Adrenal gland (tissue), 5 donors: ENCODE data around the gene ADAM15.

Experiments used
- CTCF ChIP-seq, 6 experiments: fragments of 450-650 bp in 4 of 6; fragments of 200-600 bp in 2 of 6; sonication (generic) in 1 of 6; IDR thresholded peaks; 1 replicate in 5 of 6; 2 replicates in 1 of 6; pipeline versions ENCODE4 v1.5.1 to v1.8.0; 2016 to 2021; ENCODE audit warnings: antibody characterized with exemption in 6 of 6, mild to moderate bottlenecking in 2 of 6, moderate library complexity in 1 of 6
- POLR2A ChIP-seq, 2 donors: fragments of 450-650 bp; IDR thresholded peaks; one replicate each; pipeline ENCODE4 v1.6.1; 2017; ENCODE audit warnings: antibody characterized with exemption in 2 of 2, mild to moderate bottlenecking in 2 of 2, moderate library complexity in 1 of 2
- donor health status: DM: no; HTN: no; CAD: no.

DNA sequence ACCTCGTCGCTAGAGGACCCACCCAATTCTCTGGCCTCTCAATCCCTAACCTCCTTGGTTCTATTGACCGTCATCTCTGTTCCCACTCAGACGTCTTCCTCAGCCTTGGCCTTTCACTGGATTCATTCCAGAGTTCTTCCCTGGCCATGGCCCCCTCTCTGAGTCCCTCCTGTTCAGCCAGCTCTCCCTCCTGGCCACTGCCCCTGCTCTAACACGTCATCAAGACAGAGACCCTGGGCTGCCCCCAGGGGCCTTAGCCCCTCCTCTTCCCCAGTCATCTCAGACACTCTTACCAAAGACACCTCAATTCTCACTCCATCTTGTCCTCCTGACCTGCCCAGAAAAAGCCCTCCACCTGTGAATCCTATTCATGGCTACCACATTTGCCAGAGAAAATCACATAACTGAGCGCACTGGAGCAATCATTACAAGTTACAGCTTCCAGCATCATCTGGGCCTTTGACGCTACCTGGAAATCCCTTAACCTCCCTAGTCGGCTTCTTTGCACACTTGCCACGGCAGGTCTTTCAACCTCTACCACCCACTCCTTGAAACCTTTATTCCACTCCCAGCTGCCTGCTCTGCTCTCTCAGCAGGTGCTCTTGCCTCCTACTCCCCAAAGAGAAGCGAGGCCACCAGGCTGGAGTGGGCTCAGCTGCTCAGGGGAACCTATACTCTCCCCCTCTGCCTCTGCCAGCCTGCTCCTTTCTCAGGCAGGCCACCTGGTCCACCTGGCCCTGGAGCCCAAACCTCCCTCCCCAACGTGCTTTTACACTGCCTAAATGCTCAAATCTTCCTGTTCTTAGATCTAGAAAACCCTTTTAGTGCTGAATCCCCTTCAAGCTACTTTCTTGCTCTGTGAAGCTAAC is 31.5 kb upstream of the ADAM15 start:
- no peak for TF ChIP-seq CTCF (IDR thresholded peaks at IDR 0.05)
- TF ChIP-seq POLR2A (IDR thresholded peaks at IDR 0.05), result no peak
